HG02884 (cell line): ENCODE data around the gene CDC6.

Source experiments
- ATAC-seq: cut with Tn5 transposase; IDR thresholded peaks from one replicate; pipeline ENCODE4 v1.9.1; 2021; ENCODE audit warnings: mild to moderate bottlenecking, moderate library complexity; ENCODE audit not compliant: unreplicated experiment

The CDC6 gene

DNA sequence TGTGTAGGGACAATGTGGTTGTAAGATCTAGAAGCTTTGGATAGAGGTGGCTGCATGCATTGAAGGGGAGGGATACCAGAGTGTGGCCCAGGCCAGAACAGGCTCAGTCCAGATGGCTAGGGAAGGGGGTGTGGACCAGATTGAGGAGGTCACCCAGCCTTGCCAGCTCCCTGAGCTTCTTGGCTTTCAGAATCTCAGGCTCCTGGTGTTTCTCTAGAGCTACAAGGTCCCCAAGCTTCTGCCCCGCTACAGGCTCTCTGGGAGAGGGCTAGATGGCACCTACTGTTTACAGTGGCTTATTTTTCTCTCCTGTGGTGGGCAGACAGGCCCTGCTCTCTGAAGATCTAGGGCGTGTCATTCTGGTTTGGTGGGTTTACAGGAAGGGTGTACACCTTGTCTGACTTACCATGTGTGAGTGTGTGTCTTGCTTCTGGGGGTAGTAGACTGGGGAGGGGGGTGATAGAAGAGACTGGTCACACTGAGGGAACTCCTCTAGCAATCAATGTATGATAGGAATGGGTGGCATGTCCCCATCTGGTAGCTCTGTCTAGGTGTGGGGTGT lies 22.4 kb downstream of the CDC6 start:
- no peak for ATAC-seq

DNA sequence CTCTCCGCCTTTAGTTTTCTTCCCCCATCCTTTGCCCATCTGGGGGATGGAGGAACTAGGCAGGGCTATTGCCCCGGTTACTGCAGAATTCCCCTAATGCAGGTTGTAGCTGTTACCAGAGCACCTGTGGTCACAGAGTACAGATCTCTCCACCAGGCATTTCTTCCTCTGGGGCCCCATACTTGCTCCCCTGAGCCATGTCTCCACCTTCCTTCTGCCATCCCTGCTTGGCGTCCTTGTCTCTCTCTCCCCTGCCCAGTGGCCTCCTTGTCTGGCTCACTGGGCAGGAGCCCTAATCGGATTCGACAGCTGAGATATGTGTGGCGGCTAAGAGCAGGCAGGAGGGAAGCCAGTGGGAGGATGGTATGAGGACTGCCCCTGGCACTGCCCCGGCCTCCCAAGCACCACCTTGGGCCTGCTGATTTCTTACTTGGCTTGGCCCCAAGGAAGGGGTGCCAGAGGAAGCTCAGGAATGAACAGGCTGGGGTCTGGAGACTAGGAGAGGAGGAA lies 23.3 kb downstream of the CDC6 start:
- no peak for ATAC-seq

- ATAC-seq: no peak
Observed at GRCh38 chr17:40311575-40311974, 23.9 kb downstream of the CDC6 start.

GRCh38 chr17:40312131-40312731 lies 24.6 kb downstream of the CDC6 start:
- no peak for ATAC-seq

DNA sequence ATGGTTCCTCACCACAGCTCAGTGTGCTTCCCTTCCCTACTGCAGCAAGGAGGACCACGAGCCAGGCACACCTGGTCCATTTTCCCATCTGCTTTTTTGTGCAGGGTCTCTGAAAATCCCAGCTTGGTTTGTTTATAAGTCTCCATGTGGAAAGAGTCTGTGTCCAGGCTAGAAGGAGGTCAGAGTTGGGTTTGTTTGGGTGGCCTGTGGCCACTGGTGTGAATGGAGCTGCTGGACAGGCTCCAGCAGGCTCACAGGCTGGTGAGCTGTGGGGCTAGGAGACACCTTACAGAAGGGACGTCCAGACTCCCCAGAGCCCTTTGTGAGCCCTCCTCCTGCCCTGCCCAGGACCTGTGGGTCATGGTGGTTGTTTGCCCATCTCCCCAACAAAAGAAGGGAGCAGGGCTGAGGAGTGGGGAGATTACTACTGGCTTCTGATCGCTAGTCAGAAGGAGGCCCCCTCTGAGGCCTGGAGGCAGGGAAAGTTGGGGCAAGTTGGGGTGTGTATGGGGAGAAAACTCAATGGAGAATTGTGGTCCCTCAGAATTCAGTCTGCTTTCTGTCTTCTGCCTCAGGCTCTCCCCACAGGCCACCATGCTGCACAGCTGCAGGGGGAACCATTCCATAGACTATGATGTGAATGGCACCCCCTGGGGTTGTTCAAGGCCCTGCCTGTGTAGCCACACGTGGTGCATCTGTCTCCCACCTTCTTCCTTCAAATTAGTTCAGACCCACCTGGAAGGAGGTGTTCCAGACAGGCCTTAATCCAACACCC lies 25.4 kb downstream of the CDC6 start:
- ATAC-seq: no peak

GRCh38 chr17:40313668-40314583 lies 26.2 kb downstream of the CDC6 start:
- no peak for ATAC-seq

DNA sequence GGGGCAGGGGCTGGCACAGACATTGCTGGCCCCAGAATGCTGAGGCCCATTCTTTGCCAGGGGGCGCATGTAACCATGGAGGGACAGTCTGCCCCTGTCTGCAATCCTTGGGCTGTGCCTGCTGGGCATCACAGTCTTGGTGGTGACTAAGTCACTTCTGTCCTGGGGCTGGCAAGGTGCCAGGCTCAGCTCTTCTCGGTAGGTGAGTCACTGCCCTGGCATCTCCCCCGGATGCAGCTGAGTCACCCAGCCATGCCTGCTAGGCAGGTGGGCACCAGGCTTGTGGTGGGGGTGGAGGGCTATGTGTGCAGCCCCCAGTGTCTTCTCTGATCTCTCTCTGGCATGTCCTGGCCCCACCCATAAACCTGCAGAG lies 26.9 kb downstream of the CDC6 start:
- ATAC-seq: no peak

DNA sequence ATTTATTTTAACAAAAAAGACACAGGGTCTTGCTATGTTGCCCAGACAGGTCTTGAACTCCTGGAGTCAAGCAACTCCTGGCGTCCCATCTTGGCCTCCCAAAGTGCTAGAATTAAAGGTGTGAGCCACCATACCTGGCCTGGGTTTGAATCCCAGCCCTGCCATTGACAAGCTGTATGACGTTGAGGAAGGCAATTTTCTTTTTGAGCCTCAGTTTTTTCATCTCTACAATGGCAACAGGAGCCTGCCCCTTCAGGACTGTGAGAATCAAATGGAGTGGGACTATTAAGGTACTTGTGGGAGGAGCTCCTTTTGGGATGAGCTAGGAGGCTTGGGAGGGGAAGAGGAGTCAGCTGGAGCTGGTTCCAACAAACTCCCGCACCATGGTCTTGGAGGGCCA lies 27.5 kb downstream of the CDC6 start:
- ATAC-seq: no peak

- no peak for ATAC-seq
Observed at GRCh38 chr17:40315678-40316570, 28.2 kb downstream of the CDC6 start.

DNA sequence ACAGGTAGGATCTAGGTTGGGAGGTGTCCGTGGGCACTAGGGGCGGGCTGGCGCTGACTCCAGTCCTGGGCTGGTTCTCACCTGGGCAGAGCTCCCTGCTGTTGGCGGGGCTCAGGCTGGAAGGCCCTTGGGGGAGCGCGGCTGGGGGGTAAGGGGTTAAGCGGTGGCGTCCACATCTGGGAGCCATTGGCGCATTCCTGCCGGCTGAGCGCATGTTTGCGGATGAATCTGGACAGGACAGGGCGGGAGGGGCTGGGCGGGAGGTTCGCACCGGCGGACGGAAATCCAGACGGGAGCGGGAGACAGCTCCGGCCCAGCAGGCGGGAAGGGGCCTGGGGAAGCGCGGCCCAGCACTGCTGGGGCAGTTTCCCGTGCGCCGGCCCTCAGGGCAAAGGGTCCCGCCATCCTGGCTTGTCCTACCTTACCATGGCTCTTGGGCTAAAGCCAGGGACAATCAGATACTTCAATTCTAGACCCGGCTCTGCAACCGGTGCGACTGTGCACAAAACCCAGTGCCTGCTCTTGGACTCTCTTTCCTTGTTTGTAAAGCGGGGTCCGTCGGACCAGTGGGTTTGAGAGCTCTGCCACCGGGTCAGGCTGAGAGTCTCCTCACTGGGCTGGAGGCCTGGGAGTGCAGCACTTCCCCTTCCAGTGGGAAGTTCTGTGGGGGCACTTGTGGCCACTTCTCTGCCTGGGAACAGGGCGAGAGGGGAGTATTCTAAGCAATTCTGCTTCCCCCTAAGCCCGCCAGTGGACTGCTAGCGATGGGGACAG lies 29.1 kb downstream of the CDC6 start:
- no peak for ATAC-seq

GRCh38 chr17:40317345-40317873 lies 29.7 kb downstream of the CDC6 start:
- no peak for ATAC-seq

DNA sequence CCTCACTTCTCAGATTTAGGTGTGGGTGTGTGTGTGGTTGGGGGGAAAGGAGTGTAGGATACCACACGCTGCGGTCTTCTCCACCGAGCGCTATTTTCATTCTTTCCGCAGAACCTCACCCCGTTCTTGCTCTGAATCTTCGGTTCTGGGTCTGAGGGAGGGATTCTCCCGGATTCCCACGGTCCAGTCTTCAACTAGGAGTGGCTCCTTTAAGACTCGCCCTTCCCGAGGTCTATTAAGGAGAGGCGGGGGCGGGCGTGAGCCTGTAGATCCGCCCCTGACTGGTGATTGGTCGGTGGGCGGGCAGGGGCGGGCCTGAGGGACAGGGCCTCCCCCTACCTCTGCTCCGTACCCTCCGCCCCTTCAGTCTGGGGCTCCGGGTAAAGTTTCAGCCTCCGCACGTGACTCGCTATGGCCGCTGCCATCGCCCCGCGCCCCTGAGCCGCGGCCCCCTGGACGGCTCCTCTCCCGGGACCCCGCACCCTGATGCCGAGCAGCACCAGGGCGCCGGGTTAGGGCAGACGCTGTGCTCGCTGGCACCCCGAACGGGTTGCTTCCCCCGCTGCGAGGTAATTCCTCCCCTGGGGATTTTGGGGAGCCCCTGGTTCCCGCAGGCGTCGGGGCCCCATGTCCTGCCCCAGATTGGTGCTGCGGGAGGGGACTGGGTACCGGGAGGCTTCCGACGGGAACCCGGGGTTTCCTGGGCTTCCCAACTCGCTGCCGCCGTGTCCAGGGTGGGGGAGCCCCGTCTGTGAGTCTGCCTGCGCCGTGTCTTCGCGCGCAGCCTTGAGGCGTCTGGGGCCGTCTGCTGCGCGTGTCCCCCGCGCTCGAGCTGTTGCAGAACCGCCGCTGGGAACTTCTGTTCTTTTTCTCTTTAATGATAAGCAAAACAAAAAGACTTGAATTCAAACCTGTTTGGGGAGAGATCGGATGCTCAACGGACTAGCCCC lies 30.5 kb downstream of the CDC6 start:
- peak; percentile 48 for ATAC-seq

DNA sequence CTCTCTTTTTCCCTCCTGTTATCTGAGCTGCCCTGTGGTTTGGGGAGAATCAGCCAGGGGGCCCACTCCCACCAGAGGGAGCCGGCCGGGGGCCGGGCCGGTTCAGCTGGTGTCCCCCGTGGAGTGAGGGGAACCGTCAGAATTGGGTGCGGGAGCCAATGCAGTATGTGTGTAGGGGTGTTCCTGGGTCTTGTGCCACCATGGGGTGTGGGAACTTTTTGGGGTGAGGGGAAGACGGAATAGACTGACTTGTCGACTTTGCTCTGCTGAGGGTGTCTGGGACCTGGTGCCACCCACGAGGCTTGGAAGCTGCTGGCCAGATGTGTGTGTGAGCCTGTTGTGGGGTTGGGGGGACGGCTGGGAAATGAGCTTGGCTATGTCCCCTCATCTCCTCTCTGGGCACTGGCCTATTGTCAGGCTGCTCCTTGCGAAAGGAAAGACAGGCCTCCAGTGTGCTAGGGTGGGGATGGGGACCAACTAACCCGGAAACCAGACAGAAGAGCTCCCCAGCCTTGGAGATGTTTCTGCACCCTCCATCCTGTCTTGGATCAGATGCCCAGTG lies 31.2 kb downstream of the CDC6 start:
- no peak for ATAC-seq

DNA sequence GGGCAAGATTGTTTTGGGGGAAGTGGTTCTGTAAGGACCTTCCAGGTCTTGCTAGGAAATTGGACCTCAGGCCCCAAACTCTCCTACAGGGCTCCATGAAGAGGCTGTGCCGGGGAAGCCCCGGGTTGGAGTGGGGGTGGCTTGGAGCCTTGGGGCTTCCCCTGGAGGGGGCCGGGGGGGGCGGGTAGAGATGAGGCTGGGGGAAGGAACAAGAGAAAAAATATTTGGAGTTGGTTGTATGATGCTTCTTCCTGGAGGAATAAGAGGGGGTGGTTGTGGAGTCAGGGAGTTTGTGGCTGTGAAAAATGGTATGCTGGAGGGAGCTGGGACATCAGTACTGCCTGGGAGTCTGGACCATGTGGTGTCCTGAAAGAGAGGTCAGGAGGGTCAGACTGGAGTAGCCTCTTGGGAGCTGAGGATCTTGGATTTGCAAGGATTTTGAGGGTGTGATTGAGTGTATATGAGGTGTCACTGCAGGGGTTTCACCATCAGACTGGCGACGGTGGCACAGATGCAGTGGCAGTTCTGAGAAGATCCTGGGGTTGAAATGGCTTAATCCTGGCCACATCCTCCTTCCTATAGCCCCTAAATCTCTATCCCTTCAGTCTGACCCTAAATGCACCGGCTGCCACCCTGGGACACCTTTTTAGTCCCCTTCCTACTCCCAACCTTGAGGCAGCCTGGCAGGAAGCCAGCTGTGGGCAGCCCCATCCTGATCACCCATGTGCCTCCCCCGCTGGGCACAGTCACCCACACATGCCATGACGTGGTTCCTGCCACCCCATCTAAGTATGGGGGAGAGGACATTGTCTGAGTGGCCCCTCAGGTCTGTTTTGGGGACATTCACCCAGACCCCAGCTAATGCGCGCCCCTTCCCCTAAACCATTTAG lies 32.2 kb downstream of the CDC6 start:
- no peak for ATAC-seq

- ATAC-seq: no peak
Observed at GRCh38 chr17:40320756-40321523, 33.3 kb downstream of the CDC6 start.

GRCh38 chr17:40321524-40321929 lies 33.8 kb downstream of the CDC6 start:
- no peak for ATAC-seq
